GM18517 (cell line): Measurements from ENCODE around the gene TUFT1.

Experiments used
- ATAC-seq: cut with Tn5 transposase; IDR thresholded peaks from one replicate; pipeline ENCODE4 v1.9.1; 2021; ENCODE audit warnings: mild to moderate bottlenecking, moderate library complexity; ENCODE audit not compliant: unreplicated experiment

Gene TUFT1

GRCh38 chr1:151540021-151540981, at the start of gene TUFT1:
Gene TUFT1 (plus strand): TSS chr1:151540309. CDS start chr1:151540367, 58 bp downstream.
- ATAC-seq: peak; percentile 91

- ATAC-seq: no peak
Measured at GRCh38 chr1:151491641-151492040, 48.5 kb upstream of the TUFT1 start.

GRCh38 chr1:151492120-151492519, 48.0 kb upstream of the TUFT1 start:
- ATAC-seq: no peak

GRCh38 chr1:151493042-151493441, 47.1 kb upstream of the TUFT1 start:
- ATAC-seq: no peak

GRCh38 chr1:151494741-151495281, 45.3 kb upstream of the TUFT1 start:
- no peak for ATAC-seq

- no peak for ATAC-seq
Measured at GRCh38 chr1:151495316-151495715, 44.8 kb upstream of the TUFT1 start.

- no peak for ATAC-seq
Measured at GRCh38 chr1:151499365-151499764, 40.7 kb upstream of the TUFT1 start.

GRCh38 chr1:151499930-151500329, 40.2 kb upstream of the TUFT1 start:
- ATAC-seq: no peak

- no peak for ATAC-seq
Measured at GRCh38 chr1:151501474-151501873, 38.6 kb upstream of the TUFT1 start.

GRCh38 chr1:151502035-151502700, 37.9 kb upstream of the TUFT1 start:
- no peak for ATAC-seq

GRCh38 chr1:151502859-151503780, 37.0 kb upstream of the TUFT1 start:
- no peak for ATAC-seq

- no peak for ATAC-seq
Measured at GRCh38 chr1:151504252-151504651, 35.9 kb upstream of the TUFT1 start.

GRCh38 chr1:151504759-151505158, 35.4 kb upstream of the TUFT1 start:
- ATAC-seq: no peak

- no peak for ATAC-seq
Measured at GRCh38 chr1:151508833-151509232, 31.3 kb upstream of the TUFT1 start.

GRCh38 chr1:151509350-151510019, 30.6 kb upstream of the TUFT1 start:
- ATAC-seq: no peak

- no peak for ATAC-seq
Measured at GRCh38 chr1:151510020-151510405, 30.1 kb upstream of the TUFT1 start.

- ATAC-seq: no peak
Measured at GRCh38 chr1:151510614-151510956, 29.5 kb upstream of the TUFT1 start.

GRCh38 chr1:151510957-151511635, 29.0 kb upstream of the TUFT1 start, which contains the start of gene CGN:
Gene CGN (plus strand): TSS chr1:151511387. CDS start chr1:151518520, 7,133 bp downstream.
- ATAC-seq: no peak

- no peak for ATAC-seq
Measured at GRCh38 chr1:151511636-151512215, 28.4 kb upstream of the TUFT1 start.
